ENCODE results near the gene TMEM169. TPM values are rescaled to one million over a fixed set of nuclear protein-coding genes. Genes with fewer than 3 reads are reported as not detected.

Gene TMEM169
- total and polyA plus RNA-seq, 10 of the 15 experiments (the other 5 are each of a cell fraction or from before 2014, with no cell fraction given): 0.23 to 3.2 (median 2.3) TPM

DNA sequence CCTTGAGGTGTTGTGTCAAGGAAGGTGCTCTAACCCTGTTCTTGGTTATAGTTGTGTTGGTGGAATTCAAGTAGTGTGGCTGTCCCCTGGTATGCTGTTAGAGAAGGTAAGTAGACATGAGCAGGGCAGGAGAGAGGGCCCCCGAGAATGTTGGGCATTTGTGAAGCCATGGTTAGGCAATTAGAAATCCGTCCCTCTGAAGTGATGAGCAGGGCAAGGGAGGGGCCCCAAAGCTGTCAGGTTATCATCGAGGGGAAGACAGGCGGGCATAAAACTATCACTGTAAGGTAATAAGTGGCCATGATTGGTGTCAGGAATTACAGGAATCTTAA lies 32.6 kb downstream of the TMEM169 start:
- no TSS peak for BruUV-seq (replicated peaks)
- H2AFZ ChIP-seq (ENCODE audit: control insufficient read depth, low read depth, low read length): no peak overlapping the region
- RAD21 ChIA-PET (ENCODE audit: unreplicated experiment): interaction anchor here (0.7 to 6.6 kb wide), 13 partner anchors 27 to 164 kb away, joined by 3 to 42 read pairs (median 4); partner anchors contain the start of genes PECR and TMEM169
- TF ChIP-seq RAD21 (IDR thresholded peaks at IDR 0.05; ENCODE audit: insufficient read depth, low read depth, low read length) (no peak), ZNF217 (IDR thresholded peaks at IDR 0.05) (no peak), TCF3 (IDR thresholded peaks at IDR 0.05; ENCODE audit: borderline replicate concordance, insufficient read depth, low read depth, low read length) (no peak), EED (IDR thresholded peaks at IDR 0.05; ENCODE audit: low read depth) (no peak), SKIL (IDR thresholded peaks at IDR 0.05; ENCODE audit: low read depth, poor library complexity, severe bottlenecking) (no peak), BACH1 (IDR thresholded peaks at IDR 0.05; ENCODE audit: borderline replicate concordance) (no peak), TARDBP (IDR thresholded peaks at IDR 0.05; ENCODE audit: borderline replicate concordance) (no peak), MXI1 (IDR thresholded peaks at IDR 0.05; ENCODE audit: low read depth, low read length) (no peak), RBBP5 (conservative IDR thresholded peaks at IDR 0.05) (no peak), MYB (IDR thresholded peaks at IDR 0.05; ENCODE audit: borderline replicate concordance, low read depth, low read length) (no peak), DPF2 (IDR thresholded peaks at IDR 0.05) (no peak), SMC3 (IDR thresholded peaks at IDR 0.05; ENCODE audit: borderline replicate concordance, low read length) (no peak), HCFC1 (IDR thresholded peaks at IDR 0.05; ENCODE audit: low read length) (no peak)
- TF ChIP-seq, protein P1, sequence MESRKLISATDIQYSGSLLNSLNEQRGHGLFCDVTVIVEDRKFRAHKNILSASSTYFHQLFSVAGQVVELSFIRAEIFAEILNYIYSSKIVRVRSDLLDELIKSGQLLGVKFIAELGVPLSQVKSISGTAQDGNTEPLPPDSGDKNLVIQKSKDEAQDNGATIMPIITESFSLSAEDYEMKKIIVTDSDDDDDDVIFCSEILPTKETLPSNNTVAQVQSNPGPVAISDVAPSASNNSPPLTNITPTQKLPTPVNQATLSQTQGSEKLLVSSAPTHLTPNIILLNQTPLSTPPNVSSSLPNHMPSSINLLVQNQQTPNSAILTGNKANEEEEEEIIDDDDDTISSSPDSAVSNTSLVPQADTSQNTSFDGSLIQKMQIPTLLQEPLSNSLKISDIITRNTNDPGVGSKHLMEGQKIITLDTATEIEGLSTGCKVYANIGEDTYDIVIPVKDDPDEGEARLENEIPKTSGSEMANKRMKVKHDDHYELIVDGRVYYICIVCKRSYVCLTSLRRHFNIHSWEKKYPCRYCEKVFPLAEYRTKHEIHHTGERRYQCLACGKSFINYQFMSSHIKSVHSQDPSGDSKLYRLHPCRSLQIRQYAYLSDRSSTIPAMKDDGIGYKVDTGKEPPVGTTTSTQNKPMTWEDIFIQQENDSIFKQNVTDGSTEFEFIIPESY (IDR thresholded peaks at IDR 0.05): no peak
- TF ChIP-seq, protein P2, sequence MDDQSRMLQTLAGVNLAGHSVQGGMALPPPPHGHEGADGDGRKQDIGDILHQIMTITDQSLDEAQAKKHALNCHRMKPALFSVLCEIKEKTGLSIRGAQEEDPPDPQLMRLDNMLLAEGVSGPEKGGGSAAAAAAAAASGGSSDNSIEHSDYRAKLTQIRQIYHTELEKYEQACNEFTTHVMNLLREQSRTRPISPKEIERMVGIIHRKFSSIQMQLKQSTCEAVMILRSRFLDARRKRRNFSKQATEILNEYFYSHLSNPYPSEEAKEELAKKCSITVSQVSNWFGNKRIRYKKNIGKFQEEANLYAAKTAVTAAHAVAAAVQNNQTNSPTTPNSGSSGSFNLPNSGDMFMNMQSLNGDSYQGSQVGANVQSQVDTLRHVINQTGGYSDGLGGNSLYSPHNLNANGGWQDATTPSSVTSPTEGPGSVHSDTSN (IDR thresholded peaks at IDR 0.05; ENCODE audit: insufficient replicate concordance, low read depth, low read length): no peak
- TF ChIP-seq, protein P3, sequence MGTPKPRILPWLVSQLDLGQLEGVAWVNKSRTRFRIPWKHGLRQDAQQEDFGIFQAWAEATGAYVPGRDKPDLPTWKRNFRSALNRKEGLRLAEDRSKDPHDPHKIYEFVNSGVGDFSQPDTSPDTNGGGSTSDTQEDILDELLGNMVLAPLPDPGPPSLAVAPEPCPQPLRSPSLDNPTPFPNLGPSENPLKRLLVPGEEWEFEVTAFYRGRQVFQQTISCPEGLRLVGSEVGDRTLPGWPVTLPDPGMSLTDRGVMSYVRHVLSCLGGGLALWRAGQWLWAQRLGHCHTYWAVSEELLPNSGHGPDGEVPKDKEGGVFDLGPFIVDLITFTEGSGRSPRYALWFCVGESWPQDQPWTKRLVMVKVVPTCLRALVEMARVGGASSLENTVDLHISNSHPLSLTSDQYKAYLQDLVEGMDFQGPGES (IDR thresholded peaks at IDR 0.05): no peak
- in situ Hi-C loops (cut with MboI): no loop called here
- intact Hi-C loops (cut with micrococcal nuclease; ENCODE audit: unreplicated experiment): loop anchor here (5.0 to 10.0 kb wide), 4 partner anchors 160 to 550 kb away; partner anchors contain the start of gene SMARCAL1
- peaks cover 29% of the 10 kb centered on the region for H3K4me1 ChIP-seq (ENCODE audit: control insufficient read depth, insufficient read depth, low read length)
- no peaks in the 10 kb centered on the region for H3K27me3 ChIP-seq (replicated peaks in 1 of 2; ENCODE audit: control insufficient read depth in 2 of 2, insufficient read depth in 2 of 2, low read length in 1 of 2)
- H3K27ac ChIP-seq (ENCODE audit: control insufficient read depth, insufficient read depth): peak overlapping the region; percentile 99
- DNase-seq (ENCODE audit: low read depth, low spot score) (no peak), FAIRE-seq (no peak), ATAC-seq (peak; percentile 11)
- H3K79me2 ChIP-seq (ENCODE audit: control insufficient read depth, insufficient read depth, low read length): peaks cover 92% of the 10 kb centered on the region
- peak overlapping the region; percentile 55; the same call in 1 of the 2 replicates for H3K9ac ChIP-seq (ENCODE audit: control insufficient read depth, insufficient read depth, low read length)
- H3K9me3 ChIP-seq (replicated peaks; ENCODE audit: control insufficient read depth, insufficient read depth, low read length): no peaks in the 10 kb centered on the region
- H3K4me2 ChIP-seq (ENCODE audit: control insufficient read depth, insufficient read depth): peak overlapping the region; percentile 93
- SMC1A ChIA-PET (ENCODE audit: uncharacterized antibody, unreplicated experiment): interaction anchor here (0.6 to 7.6 kb wide), 19 partner anchors 9 to 275 kb away, joined by 3 to 59 read pairs (median 3); partner anchors contain the start of genes PECR and TMEM169
- H4K20me1 ChIP-seq (ENCODE audit: control insufficient read depth, insufficient read depth): no peaks in the 10 kb centered on the region
- H3K36me3 ChIP-seq (ENCODE audit: control insufficient read depth in 2 of 2, insufficient read depth in 2 of 2, low read length in 1 of 2): peaks cover 2 to 26% of the 10 kb centered on the region in 2 experiments
- CTCF ChIA-PET: interaction anchor here (0.6 to 8.6 kb wide), 44 partner anchors 9 to 384 kb away, joined by 3 to 105 read pairs (median 4); partner anchors contain the start of genes PECR, RPL37A and TMEM169
- H3K4me3 ChIP-seq: peak overlapping the region; percentile 66
- POLR2A ChIA-PET: interaction anchor here (0.9 to 1.6 kb wide), 10 partner anchors 10 to 298 kb away, joined by 3 to 7 read pairs (median 4); partner anchors contain the start of gene SMARCAL1
- WGBS (ENCODE audit: insufficient coverage, insufficient replicate concordance, low lambda C conversion rate, missing lambda C conversion rate): 25% methylated on average over 4 of the region's 4 CpGs
